Medulla oblongata (tissue), 1 donor: ENCODE results near the gene EIF3F.

Experiments
- DNase-seq: peaks from one replicate; pipeline ENCODE4 v3.0.0-alpha.2; 2015; ENCODE audit errors: extremely low spot score

EIF3F gene

DNA sequence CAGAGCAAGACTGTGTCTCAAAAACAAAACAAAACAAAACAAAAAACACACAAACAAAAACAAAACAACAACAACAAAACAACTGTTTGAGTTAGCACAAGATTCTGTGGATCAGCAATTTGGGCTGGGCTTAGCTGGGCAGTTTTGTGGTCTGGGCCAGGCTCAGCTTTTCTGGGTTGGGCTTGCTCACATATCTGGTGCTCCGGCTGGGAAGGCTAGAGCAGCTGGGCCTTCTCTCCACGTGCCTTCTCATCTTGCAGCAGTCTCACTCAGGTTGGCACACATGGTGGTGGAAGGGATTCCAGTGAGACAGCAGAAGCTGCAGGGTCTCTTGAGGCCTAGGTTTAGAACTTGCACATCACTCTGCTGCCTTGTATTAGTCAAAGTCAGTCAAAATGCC is 35.7 kb downstream of the EIF3F start:
- DNase-seq = no peak

DNA sequence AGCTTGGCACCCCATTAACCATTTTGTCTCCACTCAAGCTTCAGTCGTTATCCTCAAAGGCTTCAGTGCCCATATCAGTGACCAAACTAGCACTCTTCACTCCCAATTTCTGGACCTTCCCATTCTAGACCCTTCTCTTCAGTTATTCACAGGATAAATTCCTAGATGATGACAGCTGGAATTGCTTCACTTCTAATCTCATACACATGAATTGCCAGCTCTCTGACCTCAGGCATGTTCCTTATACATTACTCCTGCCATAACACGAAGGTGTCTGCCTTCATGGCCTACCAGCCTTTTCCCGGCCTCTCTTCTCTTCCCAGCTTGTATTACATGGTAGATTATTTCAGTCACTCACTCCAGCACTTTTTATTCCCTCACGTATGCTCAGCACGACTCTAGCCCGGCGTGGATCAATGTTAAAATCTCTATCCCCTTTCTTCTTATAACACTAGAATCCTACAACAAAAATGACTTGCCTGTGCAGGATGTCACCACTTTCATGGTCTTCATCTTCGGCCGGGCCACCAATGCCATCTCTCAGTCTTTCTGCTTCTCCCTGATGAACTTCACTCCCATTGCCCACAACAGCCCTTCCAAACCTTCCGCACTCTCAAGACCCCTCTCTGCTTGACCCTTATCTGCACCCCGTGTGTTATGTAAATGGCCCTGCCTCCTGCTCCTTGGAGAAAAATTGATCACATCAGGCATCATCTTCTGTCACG is 36.9 kb downstream of the EIF3F start:
- no peak for DNase-seq

DNA sequence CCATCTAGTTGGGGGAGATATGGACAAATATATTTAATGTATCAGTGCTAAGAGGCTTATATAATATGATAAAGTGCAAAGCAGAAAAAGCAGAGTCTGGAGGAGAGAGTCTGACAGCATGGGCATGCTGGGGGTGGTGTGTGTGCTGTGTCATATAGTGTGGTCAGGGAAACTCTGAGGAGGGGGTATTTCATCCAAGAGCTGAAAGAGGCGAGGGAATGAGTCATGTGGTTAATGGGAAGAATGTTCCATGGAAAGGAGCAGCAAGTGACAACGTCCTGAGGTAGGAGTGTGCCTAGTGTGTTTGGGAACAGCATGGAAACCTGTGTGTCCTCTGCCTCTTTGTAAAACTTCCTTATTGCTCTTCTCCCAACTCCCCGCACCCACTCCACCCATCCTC is 38.0 kb downstream of the EIF3F start:
- DNase-seq = no peak

DNA sequence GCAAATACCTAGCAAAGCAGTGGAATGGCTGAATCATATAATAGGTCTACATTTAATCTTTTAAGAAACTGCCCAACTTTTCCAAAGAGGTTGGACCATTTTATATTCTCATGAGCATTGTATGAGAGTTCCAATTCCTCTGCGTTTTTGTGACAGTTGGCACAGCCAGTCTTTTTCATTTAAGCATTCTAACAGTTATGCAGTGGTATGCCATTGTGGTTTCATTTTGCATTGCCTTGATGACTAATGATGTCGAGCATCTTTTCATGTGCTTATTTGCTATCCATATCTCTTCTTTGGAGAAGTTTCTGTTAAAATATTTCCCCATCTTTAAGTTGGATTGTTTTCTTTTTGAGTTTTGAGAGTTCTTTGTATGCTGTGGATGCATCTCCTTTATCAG is 38.7 kb downstream of the EIF3F start:
- DNase-seq = no peak

DNA sequence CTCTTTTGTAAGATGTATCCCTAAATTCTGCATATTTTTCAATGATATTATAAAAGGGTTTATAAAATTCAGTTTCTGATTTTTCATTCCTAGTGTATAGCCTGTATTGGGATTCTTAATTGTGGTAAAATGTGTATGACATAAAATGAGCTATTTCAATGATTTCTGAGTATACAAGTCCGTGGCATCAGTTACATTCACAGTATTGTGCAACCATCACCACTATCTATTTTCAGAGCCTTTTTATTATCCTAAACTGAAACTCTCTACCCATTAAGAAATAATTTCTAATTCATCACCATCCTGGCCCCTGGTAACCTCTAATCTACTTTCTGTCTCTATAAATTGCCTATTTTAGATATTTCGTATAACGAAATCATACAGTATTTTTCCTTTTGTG is 39.8 kb downstream of the EIF3F start:
- no peak for DNase-seq

DNA sequence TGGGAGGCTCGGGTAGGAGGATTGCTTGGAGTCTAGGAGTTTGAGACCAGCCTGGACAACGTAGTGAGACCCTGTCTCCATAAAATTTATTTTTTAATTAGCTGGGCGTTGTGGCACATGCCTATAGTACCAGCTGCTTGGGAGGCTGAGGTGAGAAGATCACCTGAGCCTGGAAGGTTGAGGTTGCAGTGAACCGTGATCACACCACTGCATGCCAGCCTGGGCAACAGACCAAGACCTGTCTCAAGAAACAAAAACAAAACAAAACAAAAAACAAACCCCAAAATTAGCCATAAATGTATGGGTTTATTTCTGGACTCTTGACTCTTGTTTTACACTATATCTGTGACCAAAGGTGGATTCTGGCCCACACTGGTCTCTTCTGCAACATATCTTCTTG is 41.6 kb downstream of the EIF3F start:
- DNase-seq = no peak

DNA sequence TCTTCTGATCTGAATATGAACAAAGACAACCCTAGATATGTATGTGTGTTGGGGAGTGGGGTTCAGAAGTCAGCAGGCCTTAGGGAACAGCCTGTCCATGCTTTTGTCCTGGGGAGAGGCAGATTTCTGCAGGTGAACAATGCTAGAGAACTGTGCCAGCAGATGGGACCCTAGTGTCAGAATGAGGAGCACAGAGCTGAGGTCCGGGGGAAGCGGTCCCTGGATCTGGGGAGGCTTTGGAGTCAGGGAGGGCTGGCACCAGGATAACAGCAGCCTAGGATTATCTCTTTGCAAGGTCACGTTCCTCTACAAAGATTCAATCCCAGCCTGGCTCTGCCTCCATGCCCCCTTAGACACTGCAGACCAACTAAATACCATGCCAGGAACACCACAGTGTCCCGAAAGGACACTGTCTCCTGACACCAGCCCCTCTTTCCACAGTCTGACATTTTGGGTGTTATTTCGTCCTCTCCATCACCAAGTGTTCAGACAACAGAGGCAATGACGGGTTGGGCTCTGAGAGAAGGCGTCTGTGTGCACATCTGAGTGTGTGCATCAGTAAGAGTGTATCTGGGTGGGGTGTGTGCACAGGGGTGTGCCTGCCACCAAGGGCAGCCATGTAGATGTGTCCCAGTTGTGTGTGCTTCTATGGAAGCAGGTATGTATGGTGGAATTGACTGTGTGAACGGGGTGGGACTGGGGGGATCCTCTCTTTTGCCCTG is 43.5 kb downstream of the EIF3F start:
- DNase-seq = no peak

DNA sequence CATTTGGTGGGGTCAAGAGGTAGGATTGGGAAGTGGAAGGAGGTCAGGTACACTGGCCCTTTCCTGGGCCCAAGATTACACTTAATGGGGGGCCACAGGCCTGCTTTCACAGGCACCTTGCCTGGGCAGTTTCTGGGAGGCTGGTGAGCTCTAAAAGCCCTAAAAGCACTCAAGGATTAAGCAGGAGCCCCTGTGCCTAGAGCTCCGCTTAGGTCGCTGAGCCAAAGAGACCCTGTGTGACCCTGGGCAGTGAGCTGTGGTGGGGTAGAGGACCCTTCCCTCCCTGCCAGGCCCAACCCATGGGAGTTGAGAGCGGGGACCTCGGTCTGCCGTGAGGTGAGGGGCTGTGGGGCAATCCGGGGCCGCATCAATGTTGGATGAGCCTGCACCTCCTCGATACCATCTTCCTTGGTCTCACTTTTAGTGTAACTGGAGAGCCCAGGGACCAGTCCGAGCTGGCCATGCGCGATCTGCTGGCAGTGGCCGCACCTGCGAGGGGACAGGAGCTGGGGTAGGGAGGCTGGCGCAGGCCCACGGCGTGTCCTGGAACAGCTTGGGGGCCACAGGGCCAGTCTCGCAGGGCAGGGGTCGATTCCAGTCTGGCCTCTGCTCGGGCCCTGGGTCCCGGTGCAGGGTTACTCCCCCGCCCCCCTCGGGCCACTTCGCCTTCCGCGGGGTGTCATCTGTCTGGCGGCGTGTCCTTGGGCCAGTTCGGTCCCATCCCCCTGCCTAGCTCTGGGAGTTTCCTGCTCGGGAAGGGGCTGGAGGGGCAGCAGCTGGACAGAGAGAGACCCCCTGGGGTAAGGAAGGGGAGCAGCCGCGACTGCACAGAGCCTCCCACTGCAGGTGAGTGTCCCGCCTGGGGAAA is 44.3 kb downstream of the EIF3F start:
- DNase-seq = no peak

DNA sequence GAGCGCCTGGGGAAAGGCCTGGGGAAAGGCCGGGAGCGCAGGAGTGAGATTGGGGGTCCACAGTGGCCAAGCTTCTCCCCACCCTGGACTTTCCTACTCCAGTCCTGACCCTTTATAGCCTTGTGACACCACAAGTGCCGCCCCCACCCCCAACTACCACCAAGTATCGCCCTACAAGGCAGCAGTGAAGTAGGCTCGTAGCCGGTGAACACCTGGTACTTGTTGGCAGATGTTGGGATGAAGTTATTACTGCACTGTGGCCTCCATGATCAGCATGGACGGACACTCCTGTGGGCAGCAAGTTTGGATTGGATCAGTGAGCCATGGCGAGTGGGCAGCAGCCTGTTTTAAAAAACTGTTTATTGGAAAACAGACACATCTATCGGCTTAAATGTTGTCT is 45.0 kb downstream of the EIF3F start:
- no peak for DNase-seq

DNA sequence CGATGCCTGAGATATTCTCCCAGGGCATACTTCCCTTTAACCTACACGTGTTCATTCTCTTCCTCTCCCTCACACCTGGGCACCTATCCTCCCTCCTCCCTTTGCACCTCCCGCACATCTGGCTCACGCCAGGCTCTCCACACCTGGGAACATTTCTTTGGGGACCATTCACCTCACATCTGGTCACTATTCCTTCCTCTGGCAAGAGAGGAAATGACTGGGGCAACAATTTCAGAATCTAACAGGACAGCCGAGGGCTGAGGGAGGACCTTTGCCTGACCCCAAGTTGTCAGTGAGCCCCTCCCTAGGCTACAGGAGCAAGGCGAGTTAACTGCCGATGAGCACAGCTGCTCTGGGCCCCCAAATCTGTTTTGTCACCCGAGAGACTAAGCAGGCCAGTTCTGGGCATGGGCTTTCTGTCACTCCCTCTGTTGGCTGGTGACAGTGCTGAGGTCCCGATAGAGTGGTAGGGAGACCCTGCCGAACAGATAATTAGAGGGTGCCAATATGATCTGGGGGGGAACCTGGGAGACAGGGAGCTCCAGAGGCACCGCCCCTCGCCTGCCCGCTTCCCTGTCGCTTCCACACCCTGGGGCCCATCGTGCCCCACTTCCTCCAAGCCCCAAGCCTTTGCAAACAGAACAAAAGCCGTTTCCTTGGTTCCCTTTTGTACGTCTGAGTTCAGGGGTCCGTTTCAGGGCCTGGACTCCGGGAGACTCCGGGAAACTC is 45.6 kb downstream of the EIF3F start:
- no peak for DNase-seq

DNA sequence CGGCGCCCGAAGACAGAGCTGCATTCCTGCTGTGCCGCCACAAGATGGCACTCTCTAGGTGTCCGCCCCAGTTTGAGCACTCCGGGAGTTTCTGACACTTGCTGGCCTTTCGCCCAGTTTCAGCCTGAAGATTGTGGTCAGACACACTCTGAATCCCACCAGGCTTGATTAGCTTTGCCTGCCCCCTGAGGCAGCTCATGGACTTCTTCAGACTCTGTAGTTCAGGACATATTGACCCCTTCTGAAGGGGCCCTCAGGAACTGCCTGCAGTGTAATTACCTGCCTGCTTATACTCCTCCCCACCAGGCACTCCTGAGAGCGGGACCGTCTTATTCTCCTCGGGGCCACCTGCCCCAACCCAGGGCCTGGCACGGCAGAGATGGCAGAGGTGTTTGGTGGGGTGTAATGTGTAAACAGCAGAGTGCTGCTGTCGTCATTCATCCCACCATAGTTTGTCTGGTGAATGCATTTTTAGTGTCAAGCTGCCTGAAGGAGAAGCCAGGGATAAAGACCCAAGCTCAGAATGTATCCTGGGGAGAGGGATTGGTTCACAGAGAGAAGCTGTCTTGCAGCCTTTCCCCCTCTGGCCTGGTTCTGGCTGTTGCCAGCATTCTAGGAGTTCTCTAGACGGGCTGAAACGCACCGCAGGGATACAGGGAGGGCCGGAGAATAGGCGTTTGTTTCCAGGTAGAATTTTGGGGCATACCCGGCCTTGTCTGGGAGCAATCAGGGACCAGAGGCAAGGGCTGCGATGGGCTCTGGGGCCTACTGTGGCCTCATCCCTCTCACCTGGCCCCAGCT is 46.4 kb downstream of the EIF3F start:
- peak; percentile 82 for DNase-seq

DNA sequence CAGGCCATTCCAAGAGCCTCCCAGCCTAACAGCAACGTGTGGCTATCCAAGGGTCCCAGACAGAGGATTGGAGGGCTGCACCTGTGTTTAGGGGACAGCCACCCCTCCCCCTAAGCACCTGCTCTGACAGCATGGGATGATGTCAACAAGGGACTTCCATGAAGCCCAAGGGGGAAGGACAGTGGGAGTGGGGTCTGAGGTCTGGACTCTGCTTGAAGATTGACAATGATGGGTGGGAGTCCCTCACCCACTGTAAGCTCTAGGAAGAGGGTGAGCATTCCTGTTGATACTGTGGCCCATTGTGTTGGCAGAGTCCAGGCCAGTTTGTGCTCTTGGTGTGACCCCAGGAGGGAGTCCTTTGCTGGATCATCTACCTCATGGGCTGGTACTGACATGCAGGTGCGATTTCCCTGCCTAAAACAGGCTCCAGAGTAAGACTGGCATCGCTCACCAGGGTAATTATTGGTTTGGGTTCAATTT is 47.0 kb downstream of the EIF3F start:
- DNase-seq = no peak

DNA sequence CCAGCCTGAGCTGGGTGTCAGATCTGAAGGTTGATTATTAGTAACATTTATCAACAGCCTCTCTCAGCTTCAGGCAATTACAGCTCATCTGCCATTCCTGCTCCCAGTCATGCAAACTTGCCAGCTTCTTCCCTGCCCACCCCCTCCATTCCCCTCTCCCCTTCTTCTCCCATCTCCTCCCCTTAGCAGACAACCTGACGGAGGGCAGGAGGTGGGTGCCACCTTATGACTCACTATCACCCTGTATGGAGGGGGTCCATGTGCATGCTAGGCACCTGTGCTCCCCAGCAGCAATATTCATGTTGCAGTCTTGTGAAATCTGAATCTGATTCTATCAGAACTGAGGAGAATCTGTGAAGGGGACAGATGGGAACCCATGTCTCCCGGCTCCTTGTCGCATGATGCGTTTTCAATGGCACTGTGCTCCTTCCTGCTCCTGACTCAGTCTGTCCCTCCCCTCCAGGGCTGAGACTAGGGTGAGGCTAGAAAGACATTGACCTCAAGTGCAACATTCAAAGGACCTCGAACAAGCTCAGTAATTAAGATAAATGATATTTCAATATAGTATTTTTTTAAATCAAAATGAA is 47.6 kb downstream of the EIF3F start:
- DNase-seq = no peak

DNA sequence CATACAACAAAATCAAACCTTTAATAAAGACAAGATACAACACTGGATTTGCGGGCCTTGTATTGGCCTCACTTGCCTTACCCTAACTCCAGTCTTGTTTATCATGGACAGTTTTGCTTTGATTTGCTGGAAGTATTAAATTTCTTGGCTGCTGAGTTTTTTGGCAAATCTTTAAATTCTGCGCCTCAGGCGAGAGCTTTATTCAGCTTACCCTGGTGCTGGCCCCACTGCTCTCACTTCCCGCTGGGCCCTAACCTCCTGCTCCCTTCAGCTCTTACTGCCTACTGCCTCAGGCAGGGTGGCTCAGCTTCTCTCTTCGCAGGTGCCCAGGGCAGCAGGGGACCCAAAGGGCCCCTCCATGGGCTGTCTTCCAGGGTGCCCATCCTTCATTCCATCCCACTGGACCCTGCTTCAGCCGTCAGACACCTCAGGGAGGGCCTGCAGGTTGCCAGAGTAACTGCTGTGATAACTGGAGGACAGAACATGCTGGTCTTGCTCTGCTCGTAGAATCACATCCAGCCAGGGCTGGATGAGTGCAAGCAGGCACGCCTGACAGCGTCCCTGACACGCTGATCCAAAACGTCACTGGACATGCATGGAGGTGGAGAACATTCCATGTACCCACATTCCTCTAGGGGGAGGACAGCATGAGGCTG is 48.2 kb downstream of the EIF3F start:
- DNase-seq = no peak

DNA sequence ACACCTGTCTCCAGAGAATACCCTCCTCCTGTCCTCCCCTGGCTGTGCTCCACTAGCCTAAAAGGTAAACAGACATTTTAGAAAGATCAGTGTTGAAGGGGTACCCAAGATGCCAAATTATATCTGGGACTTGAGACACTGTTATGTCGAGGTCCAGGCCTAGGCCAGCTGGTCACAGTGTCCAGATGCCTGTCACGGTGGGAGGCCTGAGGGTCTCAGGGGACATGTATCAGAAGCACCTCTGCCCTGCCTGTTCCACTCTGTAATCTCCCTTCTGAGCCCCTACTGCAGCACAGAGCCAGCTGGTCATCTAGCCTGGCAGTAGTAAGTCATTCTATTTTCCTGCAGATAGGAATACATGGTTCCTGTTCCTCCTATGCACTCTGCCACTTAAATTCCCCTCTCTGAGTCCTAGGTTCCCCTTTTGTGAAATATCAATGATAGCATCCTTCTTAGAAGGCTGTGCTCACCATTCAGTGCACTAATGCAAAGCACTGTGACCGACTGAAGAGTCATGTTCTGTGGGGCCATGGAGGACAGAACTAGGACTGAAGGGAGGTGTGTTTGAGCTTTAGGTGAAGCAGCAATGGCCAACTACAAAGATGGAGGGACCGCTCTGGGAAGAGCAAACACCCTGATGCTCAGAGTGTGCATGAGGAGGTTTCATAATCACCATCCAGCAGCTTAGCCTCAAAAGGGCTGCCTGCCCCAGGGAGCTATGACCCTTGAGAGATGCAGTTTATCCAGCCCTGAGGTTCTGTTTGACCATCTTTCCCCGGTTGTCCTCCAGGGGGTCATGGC is 49.1 kb downstream of the EIF3F start:
- DNase-seq = no peak

DNA sequence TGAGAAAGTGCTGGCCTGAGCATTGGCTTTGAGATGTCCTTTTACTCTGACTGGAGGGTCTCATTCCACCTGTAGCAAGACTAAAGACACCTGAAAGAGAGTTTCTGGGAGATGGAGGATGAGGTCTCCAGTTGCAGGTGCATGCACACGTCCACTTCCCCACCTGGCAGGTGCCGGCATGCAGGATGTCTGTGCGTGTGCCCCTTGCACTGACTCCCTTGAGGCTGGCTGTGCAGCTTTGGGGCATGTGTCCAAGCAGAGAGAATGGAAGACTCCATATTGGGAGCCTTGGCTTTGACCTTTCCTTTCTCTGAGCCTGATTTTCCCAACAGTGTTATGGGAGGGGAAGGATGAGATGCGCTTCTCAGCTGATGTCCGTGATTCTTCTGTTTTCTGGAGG is 49.8 kb downstream of the EIF3F start:
- DNase-seq = no peak

DNA sequence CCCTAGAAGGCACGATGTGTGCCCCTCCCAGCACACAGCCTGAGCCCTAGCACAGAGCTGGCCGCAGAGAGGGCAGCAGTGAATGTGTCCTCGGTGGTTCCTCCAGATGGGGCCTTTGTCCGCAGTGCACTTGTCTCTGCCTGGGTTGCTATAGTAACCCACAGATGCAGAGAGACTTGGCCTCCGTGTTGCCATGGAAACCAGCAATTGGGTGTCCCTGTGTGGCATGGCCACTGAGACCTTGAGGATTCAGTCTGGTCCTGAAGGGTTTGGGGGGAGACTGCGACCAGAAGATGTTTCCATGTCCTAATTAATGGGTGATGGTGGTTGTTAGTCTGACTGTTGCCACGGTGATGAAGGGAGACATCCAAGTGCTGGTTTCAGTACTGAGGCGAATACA is 51.3 kb downstream of the EIF3F start:
- peak; percentile 20 for DNase-seq

DNA sequence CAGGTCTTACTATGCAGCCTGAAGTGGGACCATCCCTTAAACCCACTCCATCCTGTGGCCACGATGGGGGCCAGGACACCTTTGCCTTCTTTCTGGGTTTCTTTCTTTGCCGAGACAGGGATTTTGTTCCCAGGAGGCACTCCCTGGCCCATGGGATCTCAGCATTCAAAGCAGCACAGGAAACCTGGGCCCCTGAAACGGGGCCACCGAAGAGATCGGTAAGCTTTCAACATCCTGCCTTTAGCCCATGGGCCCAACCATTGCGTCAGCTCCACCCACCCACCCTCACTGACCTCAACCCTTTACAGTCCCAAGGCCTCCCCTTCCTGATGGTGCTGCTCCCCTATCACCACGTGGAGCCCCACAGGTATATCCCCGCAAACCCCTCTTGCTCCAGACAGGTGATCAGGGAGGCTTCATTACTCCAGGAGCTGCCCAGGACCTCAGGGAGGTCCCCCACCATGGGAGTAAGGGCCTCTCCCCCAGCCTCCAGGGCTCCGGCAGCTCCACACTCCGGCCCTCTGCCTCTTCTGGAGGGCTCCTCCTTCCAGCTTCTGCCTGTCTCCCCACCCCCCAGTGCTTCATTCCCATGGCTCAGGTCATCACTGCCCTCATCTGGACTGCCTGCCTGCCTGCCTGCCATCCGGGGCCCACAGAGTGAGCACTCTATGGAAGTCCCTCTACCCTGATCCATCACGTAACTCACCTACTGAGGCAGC is 51.8 kb downstream of the EIF3F start:
- no peak for DNase-seq
